Activated CD4-positive, alpha-beta T cell treated with anti-CD3 and anti-CD28 coated beads, Interleukin-2, Interleukin-4, amounts not matched to agents 100 ng/mL and 50 ng/mL, durations not matched to agents 16 hours and 8 hours (primary cell): ENCODE measurements around the gene ZNF408.

Experiments used
- DNase-seq: peaks from one replicate; pipeline ENCODE4 v3.0.0-alpha.2; 2020; ENCODE audit warnings: low spot score

Gene ZNF408

DNA sequence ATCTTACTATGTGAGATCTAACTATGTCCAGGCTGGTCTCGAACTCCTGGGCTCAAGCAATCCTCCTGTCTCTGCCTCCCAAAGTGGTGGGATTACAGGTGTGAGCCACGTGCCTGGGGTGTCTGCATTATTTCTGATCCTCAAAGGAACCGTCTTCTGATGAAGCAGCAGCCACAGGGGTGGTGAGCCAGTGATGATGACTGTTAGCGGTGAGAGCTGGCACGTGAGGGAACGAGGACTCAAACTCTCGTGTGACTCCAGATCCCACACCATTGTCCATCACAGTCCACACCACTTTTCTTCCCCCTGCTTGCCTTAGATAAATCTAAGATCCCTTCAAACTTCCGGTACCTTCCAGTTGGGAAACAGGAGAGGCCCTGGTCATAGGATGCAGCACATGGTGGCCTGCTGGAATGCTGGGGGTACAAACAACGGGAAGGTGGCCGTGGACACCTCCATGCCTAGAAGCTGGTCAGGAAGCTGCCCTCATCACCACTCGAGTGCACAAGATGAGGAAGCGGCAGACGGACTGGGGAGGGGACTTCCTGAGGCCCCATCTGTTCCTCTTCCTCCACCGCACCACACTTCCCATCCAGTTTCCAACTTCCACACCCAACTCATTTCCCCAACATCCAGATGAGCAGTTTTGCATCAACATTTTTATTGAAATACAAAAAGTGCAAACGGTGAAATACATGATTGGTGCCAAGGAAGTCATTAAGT is 24.2 kb upstream of the ZNF408 start:
- DNase-seq = no peak

DNA sequence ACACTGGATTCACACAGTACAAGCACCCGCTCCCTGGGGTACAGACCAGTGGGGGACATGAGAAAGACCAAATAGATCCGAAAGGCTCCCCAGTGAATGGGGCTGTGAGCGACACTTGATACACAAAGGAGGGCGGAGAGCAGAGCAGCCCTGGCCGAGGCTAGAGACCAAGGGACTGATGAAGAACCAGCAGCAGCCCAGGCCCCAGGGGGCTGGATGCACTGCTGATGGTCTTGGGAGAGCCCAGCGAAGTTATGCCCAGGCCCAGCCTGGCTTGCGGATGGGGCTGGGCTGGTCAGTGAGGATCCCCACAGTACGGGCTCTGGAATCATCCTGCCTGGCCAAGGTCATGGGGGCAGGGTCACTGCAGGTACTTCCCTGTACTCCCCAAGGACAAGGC is 23.7 kb upstream of the ZNF408 start:
- DNase-seq = no peak

DNA sequence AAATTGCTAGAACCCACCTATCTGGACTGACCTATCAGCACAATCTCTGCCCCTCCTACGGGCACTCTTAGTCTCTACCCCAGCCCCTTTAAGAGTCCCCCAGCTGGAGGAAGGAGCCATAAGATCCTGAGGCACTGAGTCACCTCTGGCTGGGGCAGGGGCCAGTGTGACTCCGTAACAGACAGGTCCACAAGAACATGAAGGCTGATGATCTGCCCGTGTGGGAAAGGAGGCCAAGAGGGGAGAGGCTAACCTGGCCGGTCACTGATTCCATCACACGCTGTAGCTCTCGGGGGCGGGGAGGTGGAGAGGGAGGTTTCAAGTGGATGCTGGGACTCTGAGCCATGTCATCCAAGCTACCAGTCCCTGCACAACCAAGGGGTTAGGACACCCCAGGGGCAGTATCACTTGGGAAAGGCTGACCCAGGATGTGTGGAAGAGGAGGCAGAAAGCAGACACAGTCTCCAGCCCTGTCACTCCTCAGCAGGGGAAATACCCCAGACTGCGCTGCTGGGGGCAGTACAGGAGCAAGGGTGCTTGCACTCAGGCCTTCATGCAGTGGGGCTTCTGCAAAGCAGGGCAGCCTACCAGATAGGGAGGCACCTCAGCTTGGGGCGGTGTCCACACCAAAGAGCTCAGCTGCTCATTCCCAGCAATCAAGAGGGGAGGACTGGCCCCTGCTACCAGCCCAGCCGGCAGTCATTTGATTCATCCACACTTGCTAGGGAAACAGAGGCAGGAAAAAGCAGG is 22.7 kb upstream of the ZNF408 start:
- no peak for DNase-seq

DNA sequence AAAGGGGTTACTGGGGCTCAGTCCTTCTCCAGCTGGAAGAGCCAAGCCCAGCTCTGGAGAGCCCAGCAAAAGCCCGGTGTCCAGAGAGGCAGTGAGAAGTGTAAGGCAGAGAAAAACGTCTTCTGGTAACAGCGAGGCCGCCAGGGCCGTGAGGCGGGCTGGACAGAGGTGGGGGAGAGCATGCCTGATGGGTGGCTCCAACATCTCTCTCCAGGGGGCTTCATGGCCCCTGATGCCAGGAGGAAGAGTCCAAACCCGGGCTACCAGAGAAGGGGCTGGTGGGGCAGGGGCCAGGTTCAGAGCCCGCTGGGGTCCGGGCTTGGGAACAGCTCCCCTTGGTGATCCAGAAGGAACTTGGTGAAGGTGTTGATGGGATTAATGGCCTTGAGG is 22.1 kb upstream of the ZNF408 start:
- no peak for DNase-seq

DNA sequence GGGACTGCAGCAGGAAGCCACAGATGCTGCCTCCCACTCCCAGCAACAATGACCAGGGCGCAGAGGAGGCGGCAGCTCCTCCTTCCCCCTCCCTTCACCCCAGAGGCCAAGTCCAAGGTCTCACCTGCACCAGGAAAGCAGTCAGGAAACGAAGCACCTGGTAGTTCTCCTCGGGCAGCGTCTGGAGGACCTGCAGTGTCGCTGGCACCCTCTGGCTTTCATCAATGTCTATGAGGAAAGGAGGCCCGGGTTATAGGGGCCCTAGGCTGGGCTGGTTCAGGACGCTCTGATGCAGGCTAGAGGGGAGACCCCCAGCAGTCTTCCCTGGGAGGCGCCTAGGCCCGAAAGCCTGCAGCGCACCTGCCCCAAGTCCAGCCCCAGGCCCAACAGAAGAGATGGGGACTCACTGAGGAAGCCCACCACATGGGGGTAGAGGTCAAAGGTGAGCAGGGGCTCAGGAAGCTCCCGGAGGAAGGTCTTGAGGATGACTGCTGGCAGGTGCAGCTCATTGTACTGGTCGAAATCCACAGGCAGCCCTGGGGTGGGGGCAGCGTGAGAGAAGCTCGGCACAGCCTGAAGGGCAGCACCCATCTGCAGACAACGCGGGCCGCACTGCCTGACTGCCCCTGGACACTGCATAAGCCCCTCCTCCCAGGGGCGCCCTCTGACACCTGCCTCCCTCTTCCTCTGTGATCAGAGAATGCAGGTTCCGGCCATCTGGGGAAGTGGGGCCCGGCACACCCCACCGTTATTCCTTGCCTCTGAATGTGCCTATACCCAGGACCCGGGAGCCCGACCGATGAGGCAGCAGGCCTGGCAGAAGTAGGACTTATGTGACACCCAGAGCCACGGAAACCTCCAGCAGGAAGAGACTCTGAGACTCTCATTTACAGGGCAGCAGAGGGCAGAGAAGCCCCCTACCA is 21.3 kb upstream of the ZNF408 start:
- DNase-seq = no peak

DNA sequence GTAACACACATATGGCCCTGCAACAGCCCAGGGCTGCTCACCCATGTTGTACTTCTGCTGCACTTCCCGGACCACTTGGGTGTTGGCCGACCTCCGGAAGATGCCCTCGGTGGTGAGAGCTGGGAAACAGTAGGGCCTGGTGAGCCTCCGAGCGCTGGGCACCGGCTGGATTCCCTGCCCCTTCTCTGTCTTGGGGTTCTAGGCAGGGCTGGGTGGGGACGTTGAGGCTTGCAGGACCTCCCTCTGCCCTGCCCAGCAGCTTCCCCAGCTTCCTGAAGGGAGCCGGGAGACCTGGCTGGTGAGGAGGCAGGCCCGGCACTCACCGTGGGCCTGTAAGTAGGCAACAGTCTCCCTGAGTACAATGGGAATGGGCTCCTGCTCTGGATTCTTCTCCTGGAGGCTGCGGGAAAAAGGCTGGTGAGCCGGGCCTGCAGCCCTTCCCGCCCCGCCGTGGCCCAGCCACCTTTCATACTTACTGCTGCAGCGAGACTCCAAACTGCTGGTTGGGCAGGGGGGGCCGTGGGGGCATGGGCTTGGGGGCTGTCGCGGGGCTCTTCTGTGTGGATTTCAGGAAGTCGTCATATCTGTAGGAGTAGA is 20.6 kb upstream of the ZNF408 start:
- DNase-seq = no peak

DNA sequence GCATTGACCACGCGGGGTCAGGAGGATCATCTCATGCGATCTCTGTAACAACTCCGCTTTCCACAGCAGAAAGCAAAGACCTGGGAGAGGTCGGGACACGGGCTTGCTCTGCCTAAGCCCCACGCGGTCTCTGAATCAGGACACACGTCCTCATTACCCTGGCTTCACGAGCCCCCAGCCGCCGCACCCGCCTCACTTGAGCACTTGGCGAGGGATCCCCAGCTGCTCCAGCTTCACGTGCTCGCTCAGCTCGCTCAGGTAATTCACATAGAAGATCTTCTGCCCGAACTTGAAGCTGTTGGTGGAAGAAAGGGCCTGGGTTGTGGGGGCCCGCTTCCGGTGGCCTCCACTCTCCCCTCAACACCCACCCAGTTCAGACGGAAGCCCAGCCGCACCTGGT is 20.0 kb upstream of the ZNF408 start:
- DNase-seq = no peak

DNA sequence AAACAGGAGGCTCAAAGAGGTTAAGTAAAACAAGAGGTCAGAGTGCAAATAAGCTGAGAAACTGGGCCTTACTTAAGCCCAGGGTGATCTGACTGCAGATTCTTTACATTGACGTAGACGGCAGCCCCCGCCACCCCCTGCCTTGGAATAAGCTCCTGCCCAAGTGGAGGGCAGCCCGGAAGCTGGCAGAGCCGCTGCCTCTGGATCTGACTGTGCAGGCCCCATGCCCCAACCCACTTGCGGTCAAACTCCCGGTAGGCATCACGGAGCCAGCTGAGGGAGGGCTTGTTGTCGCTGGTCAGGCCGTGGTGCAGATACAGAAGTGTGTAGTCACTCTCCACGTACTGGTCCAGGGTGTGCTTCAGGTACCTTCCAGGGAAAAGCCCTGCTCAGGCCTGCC is 19.0 kb upstream of the ZNF408 start:
- no peak for DNase-seq

DNA sequence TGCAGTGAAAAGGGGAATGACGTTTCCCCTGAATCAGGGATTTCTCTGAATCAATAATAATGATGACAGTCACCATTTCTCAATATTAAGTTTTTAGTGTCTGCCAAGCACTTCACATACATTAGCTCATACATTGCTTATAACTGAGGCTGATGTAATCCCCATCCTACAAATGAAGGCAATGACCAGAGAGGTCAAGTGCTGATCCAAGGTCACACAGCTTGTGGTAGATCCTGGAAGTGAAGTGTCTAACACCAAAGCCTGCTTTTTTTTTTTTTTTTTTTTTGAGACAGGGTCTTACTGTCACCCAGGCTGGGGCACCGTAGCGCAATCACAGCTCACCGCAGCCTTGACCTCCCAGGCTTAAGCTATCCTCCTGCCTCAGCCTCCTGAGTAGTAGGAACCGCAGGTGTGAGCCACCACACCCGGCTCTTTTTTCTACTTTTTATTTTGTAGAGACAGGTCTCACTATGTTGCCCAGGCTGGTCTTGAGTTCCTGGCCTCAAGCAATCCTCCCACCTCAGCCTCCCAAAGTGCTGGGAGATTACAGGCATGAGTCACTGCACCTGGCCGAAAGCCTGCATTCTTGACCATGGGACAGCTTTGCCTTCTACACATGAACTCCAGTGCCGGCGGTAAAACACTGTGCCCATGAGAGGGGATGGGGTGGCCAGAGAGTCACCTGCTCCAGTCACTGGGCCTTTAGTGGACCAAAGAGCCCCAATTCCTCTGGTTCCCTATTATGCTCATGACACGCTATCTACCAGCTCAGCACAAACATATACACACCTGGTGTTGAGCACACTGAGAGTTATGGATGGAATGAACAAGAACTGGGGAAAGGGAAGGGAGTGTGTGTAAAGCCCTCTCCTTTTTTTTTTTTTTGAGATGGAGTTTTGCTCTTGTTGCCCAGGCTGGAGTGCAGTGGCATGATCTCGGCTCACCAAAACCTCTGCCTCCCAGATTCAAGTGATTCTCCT is 17.8 kb upstream of the ZNF408 start:
- no peak for DNase-seq

DNA sequence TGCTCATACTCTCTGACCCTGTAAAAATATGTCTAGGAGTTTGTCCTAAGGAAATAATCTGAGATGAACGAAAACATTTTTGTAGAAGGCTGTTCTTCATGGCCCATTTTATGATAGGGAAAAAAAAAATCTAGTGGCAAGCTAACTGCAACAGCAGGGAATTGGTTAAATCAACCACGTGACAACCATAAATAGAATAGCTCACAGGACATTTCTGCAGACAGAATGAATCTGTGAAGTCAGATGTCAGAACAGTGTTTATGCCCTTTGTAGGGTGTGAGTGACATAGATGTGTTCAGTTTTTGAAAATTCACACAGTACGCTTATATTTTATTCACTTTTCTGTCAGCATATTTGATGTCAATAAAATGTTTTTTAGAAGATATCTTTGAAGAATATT is 16.5 kb upstream of the ZNF408 start:
- DNase-seq = no peak

DNA sequence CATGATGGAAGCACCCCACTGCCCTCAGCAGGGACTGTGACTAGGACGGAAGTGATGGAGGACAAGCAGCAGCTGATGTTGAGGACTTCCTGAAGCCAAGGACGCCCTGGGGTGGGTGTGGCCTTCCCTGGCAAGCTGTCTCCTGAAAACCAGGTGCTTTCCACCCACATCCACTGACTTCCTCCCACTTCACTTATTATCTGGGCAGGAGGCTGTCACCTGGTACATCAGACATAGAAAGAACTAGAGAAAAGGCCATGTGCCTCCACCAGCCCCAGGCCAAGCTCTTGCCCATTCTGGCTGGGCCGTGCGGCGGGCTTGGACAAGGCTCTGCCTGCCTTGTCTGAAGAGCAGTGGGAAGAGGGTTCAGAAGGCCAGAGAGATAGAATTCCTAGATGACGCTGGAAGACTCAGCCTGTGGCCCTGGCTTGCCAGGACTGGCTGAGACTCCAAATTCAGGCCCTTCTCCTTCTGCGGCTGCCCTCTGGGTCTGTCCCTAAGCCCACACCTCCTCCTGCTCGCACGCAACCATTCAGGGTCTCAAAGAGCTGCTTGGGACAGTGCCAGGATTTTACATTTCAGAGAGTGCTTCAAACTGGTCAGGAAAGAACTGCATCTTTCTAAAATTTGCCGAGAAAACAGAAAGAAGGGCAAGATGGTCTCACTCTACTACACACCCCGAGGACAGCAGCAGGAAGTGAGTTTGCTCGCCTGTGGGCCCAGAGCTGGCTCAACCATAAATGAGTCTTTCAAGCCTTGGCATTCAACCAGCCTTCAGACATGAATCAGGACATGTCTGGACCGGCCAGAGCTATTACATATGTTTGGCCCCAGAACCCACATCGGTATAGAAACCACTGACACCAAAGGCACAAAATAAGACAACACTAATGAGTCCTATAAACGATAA is 13.7 kb upstream of the ZNF408 start:
- DNase-seq = no peak

DNA sequence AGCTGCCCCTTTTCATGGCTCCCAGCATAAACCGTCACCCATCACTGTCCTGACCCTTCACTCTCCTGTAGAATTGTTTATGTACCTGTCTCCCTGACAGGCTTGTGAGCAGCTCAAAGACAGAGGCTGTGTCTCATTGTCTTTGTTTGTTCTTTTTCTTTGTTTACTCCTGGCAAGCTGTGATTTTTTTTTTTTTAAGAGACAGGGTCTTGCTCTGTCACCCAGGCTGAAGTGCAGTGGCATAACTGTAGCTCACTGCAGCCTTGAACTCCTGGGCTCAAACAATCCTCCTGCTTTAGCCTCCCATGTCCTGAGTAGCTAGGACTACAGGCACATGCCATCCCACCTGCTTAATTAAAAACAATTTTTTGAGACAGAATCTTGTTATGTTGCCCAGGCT is 10.1 kb upstream of the ZNF408 start:
- DNase-seq = no peak

DNA sequence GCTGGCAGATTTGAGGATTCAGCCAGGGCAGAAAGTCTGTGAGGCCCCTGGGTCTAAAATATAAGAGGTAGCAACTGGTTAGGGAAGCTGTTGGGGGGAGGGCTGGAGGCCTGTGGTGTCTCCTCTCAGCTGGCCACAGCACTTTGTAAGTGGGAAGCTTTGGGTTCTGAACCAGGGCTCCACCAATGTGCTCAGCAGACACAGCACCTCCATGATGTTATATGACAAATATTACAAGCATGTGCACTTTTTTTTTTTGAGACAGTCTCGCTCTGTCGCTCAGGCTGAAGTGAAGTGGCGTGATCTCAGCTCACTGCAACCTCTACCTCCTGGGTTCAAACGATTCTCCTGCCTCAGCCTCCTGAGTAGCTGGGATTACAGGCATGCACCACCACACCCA is 8.4 kb upstream of the ZNF408 start:
- DNase-seq = no peak

DNA sequence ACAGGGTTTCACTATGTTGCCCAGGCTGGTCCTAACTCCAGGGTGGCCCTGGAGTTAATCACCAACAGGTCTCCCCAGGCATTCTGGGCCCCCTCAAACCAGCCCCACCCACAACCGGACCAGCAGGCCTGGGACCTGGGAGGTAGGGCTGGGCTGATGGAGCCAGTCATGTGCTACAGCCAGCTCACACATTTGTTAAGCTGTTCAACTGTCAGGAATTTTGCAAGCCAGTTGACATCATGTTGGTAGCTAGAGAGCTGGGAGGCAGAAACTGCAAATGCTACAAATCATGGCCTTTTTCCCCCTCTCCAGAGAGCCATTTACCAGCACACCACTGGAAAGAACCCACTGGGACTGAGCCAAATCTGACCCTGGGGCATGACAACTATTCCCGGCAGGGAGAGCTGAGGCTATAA is 7.2 kb upstream of the ZNF408 start:
- DNase-seq = no peak

DNA sequence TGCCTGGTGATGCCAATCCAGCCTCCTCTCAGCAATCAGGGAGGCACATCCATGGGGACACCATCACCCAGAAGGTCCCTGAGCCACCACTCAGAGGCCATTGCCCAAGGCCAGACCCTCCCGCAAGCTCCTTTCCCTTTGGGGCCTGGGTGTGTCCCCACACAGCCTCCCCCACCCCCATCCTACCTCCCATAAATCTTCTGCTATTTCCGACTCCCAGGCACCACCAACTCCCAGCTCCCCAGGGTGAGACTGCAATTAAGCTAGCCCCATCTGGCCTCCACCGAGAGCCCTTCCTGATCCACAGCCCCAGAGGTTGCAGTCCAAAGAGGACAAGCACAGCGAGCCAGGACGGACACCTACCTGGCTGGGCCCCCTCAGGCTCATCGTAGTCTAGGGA is 6.8 kb upstream of the ZNF408 start:
- DNase-seq = no peak

DNA sequence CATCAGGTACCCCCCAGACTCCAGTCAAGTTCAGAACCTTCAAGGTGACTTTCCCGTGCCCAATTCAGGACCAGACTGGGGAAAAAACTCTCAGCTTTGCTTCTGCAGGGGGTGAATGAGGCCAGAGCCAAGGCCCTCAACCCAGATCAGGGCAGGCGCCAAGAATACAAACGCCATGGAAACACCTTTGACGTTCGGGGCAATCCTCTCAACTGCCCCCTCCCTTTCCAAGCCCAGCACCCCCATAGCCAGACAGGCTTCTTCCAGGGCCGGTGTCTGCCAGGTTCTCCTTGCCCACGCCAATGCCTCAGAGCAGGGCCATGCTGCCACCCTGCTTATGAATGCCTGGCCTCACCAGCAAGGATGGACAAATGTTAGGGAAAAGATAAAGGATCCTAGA is 6.2 kb upstream of the ZNF408 start:
- no peak for DNase-seq

DNA sequence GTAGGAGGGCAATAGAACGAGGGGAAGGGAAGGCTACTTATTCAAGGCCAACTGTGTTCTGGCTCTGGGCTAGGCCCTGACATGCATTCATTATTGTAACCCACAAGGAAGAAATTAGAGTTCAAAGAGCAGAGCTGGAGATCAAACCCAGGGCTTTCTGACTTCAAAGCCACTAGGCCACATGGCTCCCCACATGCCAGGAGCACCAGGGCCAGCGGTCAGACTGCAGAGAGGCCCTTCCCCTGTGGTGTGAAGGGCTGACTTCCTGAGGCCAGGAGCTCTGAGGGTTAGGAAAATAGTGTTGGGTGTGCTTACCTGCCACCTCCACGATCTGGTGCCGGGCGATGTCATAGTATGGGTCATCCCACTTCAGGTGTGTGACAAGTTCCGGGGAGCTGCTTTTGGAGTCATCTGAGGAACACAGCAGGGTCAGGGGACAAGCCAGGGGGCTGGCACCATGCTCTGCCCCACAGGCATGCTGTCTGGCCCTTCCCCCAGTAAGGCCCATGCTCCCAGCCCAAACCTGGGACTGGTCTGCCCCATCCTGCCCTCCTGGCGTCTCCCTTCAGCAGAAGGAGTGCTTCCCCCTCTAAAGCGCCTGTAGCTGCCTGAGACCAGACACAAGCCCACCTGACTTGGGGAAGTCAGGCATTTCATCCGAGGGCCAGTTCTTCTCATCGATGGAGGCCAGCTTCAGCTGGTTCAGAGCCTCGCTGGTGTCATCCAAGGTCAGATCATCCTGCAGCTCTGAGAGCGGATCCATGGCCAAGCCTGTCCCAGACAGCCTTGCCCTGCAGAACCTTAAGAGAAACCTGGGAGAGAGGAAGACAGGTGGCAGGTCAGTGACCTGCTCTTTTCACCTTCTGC is 5.3 kb upstream of the ZNF408 start:
- DNase-seq = no peak

DNA sequence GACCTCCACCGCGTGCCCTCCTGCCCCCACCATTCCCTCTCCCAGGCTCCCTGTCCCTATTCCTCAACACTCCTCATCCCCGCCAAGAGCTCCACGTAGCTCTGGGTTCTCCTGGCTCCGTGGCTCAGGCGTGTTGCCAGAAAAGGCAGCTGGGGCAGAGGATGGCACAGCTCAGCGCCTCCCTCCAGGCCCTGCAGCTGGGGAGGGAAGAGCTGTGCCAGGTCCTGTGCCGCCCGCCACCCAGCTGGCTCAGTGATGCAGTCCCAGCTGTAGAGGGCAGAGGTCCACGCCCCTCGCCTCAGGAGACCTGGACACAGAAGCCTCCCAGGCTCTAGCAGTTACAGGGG is 4.6 kb upstream of the ZNF408 start:
- no peak for DNase-seq

DNA sequence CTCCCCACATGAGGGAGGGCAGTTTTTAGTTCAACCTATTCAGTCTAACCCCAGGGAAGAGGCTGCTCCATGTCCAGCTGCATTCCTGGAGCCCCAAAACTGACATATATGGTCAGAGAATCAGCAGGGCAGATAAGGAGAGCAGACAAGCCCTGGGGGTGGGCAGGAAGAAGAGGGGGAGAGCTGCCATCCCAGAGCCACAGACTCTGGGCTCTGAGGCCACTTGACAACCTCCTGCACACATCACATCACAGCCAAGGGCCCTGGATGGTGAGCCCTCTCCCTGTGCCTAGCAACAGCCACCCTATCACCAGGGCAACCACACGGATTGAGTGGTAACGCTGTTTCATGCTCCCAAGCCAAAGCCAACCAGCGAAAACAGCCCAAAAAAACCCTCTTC is 3.5 kb upstream of the ZNF408 start:
- DNase-seq = no peak
